Hematopoietic multipotent progenitor cell (in vitro differentiated cells): ENCODE measurements around the gene RBBP8NL. TPM values are rescaled to one million over a fixed set of nuclear protein-coding genes. Genes with fewer than 3 reads are reported as not detected.
"Not testable (repeated sequence)": the region's sequence is repeated elsewhere in the genome, so short reads cannot be mapped to it uniquely, and the experiment has no call there.

Source experiments
- DNase-seq, 3 donors: peaks; one replicate each; pipeline ENCODE4 v3.0.0-alpha.2; 2011 to 2015; ENCODE audit warnings: low read depth in 2 of 3, low spot score in 2 of 3
- total RNA-seq: library from RNA; depleted of rRNA; stranded (reverse); fragments of >200 nt; gene quantifications from one replicate; pipeline ENCODE4 v1.2.3, GENCODE V29; 2012

RBBP8NL gene
- total RNA-seq, 1 donor, result not detected

- DNase-seq, result no peak
These were observed 49.1 kb downstream of the RBBP8NL start for GRCh38 chr20:62378215-62378614.

DNA sequence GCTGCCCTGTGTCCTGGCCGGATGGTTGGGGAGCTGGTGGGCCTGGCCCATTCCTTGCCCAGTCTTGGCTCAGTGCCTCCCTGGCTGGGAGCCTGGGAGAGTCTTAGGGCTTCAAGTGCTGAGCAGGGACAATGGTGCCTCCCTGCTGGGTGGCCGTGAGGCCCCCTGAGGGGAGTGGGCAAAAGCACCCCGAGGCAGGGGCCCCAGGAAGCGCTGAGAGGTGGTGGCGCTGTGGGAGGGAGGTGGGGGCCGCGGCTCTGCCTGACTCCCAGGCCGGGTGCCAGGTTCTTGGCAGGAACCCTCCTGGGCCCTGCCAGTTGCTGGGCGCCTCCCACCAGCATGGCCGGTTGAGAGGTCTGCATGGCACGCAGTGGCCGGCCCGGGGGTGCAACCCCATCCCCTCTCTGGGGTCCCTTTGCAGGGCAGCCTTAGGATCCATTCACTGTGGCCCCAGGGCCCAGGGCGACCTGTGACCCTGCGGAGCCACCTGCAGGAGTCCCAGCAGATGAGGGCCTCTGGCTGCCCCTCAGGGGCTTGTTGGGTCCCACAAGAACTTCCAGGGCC, 49.6 kb downstream of the RBBP8NL start:
- DNase-seq, result no peak

GRCh38 chr20:62377064-62377461, 50.3 kb downstream of the RBBP8NL start:
- no peak for DNase-seq

DNA sequence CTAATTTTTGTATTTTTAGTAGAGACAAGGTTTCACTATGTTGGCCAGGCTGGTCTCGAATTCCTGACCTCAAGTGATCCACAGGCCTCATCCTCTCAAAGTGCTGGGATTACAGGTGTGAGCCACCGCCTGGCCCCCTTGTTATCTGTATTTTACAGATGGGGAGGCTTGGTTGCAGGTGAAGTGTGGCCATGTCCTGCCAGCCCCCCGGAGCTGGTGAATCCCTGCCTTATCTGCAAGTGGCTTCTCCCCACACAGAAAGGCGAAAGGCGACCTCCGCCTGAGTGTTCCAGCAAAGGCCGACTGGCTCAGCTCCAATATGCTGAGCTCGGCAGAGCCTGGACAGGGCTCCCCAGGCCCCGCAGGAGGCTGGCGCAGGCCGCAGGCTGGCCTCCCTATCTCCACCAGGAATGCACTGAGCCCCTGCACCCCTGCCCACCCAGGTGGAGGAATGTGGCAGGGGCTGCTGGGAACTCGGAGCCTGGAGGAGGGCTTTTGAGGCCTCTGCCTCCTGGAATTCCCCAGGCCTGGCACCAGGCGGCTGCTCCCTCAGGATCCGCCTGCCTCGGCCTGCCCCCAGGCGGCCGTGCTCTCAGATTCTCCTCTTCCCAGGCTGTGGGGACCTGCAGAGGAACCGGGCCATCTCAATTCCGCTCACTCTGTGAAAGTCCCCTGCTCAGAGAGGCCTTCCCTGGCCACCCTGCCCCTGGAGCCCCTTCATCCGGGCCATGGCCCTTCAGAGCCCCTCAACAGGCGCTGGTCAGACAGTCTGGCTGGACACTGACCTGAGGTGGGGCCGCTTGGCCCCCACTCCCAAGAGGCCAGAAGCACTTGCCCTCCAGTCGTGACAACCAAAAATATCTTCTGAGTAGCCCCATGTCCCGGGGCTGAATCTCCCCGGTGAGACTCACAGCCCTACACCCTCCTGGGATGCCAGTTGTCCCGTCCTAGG, 51.0 kb downstream of the RBBP8NL start:
- no peak for DNase-seq

GRCh38 chr20:62374331-62375152, 52.8 kb downstream of the RBBP8NL start:
- DNase-seq, result no peak

GRCh38 chr20:62373631-62374179, 53.6 kb downstream of the RBBP8NL start:
- DNase-seq, result not testable (repeated sequence)

DNA sequence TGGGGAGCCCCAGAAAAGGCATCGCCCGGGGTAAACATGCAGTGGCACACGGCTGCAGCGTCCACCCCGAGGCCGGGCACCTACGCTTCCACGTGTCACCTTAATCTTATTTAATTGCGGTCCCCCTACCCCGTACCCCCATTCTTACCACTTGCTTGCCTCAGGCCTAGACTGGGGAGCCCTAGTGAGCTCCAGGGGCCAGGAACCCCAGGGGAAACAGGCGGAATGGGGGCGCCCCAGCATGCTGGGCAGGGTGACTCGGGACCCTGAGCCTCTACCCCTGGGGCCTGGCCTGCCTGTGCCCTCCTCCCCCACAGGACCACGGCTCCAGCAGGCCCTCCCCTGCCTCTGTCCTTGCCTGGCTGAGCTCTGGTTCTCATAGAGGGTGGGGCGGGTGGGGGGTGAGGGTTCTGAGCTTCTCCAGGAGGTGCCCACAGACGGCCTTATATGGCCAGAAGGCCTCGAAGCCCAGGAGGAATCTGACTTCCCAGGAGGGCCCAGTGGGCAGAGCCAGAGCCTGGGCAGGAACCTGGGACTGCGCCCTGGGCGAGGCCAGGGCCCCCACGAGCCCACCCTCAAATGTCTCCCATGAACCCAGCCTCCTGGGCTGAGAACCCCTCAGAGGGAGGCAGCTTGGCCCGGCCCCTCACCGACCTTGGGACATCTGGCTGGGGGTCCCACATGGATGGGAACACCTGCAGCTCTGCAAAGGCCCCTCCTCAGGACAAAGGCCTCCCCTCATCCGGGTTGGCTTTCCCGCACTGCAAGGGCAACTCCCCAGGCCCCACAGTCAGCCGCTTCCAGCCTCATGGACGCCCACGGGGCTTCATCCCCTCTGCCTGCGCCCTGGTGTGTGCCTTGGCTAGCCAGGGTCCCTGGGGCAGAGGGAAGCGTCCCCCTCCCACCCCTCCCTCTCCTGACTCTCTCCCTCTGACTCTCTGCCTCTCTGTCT, 55.0 kb downstream of the RBBP8NL start:
- DNase-seq, result no peak

DNA sequence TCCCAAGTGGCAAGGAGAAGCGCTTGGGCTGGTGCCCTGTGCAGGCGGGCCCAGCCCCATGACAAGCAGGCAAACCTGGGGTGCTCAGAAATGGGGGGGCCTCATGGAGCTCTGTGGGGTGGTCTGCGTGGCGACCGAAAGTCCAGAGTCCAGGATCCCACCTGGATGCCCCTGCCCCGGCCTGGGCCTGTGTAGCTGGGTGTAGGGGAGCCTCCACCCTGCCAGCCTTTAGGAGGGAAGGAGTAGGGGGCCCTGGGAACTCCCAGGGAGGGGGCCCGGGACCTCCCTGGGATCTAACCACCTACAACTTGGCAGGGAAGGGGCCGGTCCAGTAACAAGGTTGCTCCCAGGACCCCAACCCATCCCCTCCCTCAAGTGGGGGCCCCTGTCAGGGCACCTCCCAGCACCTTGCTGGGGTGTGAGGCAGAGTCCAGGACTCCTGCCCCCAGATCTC, 55.7 kb downstream of the RBBP8NL start:
- no peak for DNase-seq

DNA sequence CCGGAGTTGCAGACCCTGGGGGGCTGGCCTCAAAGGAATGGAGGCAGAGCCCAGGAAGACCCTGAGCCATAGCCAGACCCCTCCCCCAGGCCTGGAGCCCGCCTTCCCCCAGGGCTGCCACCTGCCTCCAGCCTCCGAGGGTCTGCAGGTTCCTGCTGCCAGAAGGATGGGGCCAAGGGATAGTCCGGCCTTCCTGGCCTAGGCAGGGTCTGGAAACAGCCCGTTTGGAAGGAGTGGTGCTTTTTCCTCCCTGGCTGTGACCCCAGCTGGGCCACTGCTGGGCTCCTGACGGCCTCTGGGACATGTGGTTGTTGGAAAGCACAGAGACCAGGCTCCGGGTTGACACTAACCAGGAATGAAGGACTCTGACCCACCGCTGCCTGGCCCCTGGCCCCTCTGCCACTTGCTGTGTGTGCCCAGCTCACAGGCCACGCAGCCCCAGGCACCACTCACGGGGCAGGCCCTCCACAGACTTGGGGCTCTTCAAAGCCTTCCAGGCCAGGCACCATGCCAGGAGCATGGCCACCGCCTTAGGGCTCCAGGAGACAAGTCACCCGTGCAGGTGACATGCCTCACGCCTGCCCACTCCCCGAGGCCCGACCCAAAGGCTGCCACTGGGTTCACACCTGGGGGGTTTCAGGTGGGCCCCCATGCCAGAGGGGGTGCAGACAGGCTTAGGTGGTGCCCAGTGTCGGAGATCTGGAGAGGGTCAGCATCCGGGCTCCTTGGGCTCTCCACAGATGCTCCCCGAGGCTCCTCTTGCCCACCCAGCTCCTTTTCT, 56.3 kb downstream of the RBBP8NL start:
- DNase-seq, result no peak

- no peak for DNase-seq
These were observed 57.1 kb downstream of the RBBP8NL start for GRCh38 chr20:62370115-62370806.

DNA sequence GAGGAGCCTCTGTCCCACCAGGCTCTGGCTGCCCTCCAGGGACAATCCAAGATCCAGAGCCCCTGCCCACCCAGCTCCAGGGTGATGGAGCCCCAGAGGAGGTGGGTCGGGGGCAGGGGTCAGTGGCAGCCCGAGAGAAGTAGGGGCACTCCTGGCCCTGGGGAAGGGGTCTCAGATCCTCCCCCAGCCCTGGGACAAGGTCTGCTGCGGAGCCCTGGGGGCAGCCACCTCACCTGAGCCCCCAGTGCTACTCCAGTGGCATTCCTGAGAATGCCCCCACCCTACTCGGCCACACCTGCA, 57.6 kb downstream of the RBBP8NL start:
- no peak for DNase-seq

DNA sequence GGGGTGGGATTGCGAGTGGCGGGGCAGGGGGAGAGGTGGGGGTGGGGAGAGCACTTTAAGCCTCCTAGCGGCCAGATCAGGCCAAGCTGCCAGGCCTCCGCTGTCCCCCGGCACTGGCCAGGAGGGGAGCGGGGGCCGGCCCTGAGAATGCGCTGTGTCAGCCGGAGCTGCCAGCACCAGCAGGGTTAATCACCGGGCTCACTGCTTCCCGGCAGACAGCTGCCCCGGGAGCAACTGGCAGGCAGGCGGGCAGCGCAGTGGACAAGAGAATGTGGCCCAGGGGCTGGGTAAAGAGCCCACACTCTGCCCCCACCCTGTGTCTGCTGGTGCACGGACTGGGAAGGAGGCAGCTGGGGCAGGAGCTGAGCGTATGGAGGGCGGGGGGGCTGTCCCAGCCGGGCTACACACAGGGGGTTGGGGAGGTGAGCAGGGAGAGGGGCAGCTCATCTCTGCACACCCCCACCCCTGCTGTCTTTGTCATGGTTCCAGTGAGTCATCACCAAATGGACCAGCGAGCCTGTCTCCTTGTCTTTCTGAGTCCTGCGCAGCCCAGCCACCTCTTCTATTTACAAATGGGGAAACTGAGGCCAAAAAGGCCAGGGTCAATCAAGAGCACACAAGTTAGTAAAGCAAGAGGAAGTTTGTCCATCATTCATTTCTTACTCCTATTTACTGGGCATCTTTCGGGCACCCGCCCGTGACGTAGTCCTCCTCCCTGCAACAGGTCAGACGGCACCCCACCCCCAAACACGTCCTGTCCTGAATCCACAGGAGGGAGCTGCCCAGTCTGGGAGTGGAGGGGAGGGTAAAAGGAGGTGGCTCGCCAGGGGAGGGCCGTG, 58.1 kb downstream of the RBBP8NL start:
- no peak for DNase-seq

GRCh38 chr20:62368392-62368975, 58.9 kb downstream of the RBBP8NL start:
- DNase-seq, result no peak

GRCh38 chr20:62367633-62368391, 59.5 kb downstream of the RBBP8NL start:
- peak in 1 of 3 donors; percentile 35 for DNase-seq

DNA sequence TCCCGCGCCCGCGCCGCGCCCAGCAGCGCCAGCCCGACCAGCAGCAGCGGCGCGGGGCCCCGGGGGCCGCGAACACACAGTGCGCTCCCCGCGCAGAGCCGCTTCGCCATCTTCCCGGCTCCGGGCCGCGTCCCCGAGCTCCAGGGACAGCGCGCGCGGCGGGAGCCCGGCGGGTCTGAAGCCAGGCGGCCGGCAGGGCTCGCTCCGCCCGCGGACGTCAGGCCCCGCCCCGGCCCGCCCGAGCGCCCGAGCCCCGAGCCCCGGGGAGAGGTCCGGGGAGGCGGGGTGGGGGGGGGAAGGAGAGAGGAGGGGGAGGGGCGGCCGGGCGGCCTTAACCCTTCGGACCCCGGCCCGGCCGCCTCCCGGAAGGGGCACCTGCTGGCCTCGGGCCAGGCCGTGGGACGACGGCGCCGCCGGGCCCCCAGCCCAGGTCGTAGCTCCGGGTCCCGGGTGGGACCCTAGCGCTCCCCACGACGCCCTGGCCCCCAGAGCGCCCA, 60.2 kb downstream of the RBBP8NL start, which contains the start of gene LAMA5:
Gene LAMA5, minus strand, starts transcription at position 177 of the 497 bp plus-strand sequence. Its CDS starts 67 bp downstream, at position 110.
- no peak for DNase-seq
